WERI-Rb-1 (cell line): ENCODE measurements around the gene HNRNPU.

ENCODE experiments used
- DNase-seq: peaks from one replicate; pipeline ENCODE4 v3.0.0-alpha.2; 2020
- H3K27ac ChIP-seq: fragments of 250-450 bp; sonication (Bioruptor Pico); 2 replicates; pipeline ENCODE4 v1.5.1; 2020; ENCODE audit warnings: mild to moderate bottlenecking, moderate library complexity
- H3K27me3 ChIP-seq: fragments of 250-450 bp; sonication (Bioruptor Pico); 2 replicates; pipeline ENCODE4 v1.5.1; 2021; ENCODE audit warnings: mild to moderate bottlenecking, low read depth, moderate library complexity; ENCODE audit not compliant: insufficient read depth, severe bottlenecking
- H3K36me3 ChIP-seq: fragments of 250-450 bp; sonication (Bioruptor Pico); 2 replicates; pipeline ENCODE4 v1.5.1; 2020; ENCODE audit warnings: mild to moderate bottlenecking, moderate library complexity
- H3K4me3 ChIP-seq: 2 replicates; pipeline ENCODE4 v1.5.1; 2011; ENCODE audit warnings: low read depth, mild to moderate bottlenecking, control low read depth, low read length
- H3K9me3 ChIP-seq: fragments of 250-450 bp; sonication (Bioruptor Pico); 2 replicates; pipeline ENCODE4 v1.5.1; 2021; ENCODE audit warnings: mild to moderate bottlenecking, moderate library complexity; ENCODE audit not compliant: severe bottlenecking
- CTCF ChIP-seq: IDR thresholded peaks from 2 replicates; pipeline ENCODE4 v1.5.1; 2011; ENCODE audit warnings: low read depth, mild to moderate bottlenecking, control low read depth, inconsistent platforms, low read length

Gene HNRNPU

DNA sequence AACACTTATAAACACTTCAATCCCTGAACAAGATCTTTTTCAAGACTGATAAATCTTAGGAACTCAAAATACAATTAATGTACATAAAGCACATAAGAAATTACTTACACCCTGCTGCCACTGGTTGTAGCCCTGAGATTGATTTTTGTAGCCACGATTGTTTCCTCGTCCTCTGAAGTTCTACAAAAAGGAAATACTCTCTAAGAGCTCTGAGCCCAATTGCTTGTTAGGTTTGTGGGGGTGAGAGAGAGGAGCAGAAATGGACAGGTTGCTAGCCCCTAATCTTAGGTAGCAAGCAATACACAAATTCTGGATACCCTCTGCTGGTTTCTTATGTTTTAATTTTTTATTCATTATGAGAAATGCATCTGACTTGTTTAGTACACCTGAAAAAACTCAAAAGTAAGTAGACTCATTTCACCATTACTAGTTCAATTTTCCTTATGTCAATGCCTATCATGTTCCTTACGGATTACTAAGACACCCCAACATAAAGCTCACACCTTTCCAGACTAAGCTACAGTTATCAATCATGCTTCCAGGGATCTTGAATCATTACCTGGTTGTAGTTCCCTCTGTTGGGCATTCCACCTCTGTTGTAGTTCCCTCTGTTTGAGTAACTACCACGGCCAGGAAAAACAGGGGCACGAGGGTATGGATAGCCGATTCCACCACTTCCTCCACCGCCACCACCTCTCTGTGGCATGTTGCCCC lies 9.3 kb downstream of the HNRNPU start:
- no peak for TF ChIP-seq CTCF
- H3K36me3 ChIP-seq, result peaks cover 100% of the 10 kb centered on the region
- no peaks in the 10 kb centered on the region for H3K9me3 ChIP-seq
- H3K27ac ChIP-seq, result no peak overlapping the region
- H3K4me3 ChIP-seq, result no peak overlapping the region
- no peaks in the 10 kb centered on the region for H3K27me3 ChIP-seq
- no peak for DNase-seq

- TF ChIP-seq CTCF, result no peak
- no peak for DNase-seq
- no peaks in the 10 kb centered on the region for H3K9me3 ChIP-seq
- H3K27ac ChIP-seq, result no peak overlapping the region
- no peak overlapping the region for H3K4me3 ChIP-seq
- H3K27me3 ChIP-seq, result no peaks in the 10 kb centered on the region
- peaks cover 100% of the 10 kb centered on the region for H3K36me3 ChIP-seq
Measured at GRCh38 chr1:244854166-244854565, 10.2 kb downstream of the HNRNPU start.

GRCh38 chr1:244852694-244853093 lies 11.6 kb downstream of the HNRNPU start:
- H3K27ac ChIP-seq, result no peak overlapping the region
- no peak for DNase-seq
- no peak overlapping the region for H3K4me3 ChIP-seq
- H3K36me3 ChIP-seq, result peaks cover 100% of the 10 kb centered on the region
- no peaks in the 10 kb centered on the region for H3K9me3 ChIP-seq
- no peak for TF ChIP-seq CTCF
- H3K27me3 ChIP-seq, result no peaks in the 10 kb centered on the region

GRCh38 chr1:244851546-244852231 lies 12.7 kb downstream of the HNRNPU start:
- no peak for TF ChIP-seq CTCF
- Histone ChIP-seq H3K36me3 (peaks cover 100% of the 10 kb centered on the region), H3K4me3 (no peak overlapping the region), H3K9me3 (no peaks in the 10 kb centered on the region), H3K27ac (no peak overlapping the region), H3K27me3 (no peaks in the 10 kb centered on the region)
- DNase-seq, result no peak

GRCh38 chr1:244850896-244851295 lies 13.4 kb downstream of the HNRNPU start:
- Histone ChIP-seq H3K27me3 (no peaks in the 10 kb centered on the region), H3K4me3 (no peak overlapping the region), H3K9me3 (no peaks in the 10 kb centered on the region), H3K27ac (no peak overlapping the region), H3K36me3 (peaks cover 100% of the 10 kb centered on the region)
- no peak for DNase-seq
- TF ChIP-seq CTCF, result no peak
